CD4-positive, CD25-positive, alpha-beta regulatory T cell (primary cell): Measurements from ENCODE around the gene NKX2-3. TPM values are rescaled to one million over a fixed set of nuclear protein-coding genes. Genes with fewer than 3 reads are reported as not detected.

Experiments
- ATAC-seq, 2 donors: fragments of 150-1000 bp; cut with Tn5 transposase; one replicate each; pipeline ENCODE4 v1.10.0; 2021; ENCODE audit warnings: low read depth in 2 of 2, moderate number of reproducible peaks in 2 of 2, moderate library complexity in 1 of 2
- DNase-seq, 3 donors: peaks; one replicate each; pipeline versions ENCODE4 v3.0.0 to v3.0.0-alpha.2; 2012 to 2022; ENCODE audit warnings: mixed read lengths in 1 of 3
- H3K27ac ChIP-seq: one replicate; pipeline ENCODE4 v1.7.0; 2013; ENCODE audit warnings: mild to moderate bottlenecking, low read length; ENCODE audit not compliant: insufficient read depth, poor library complexity, severe bottlenecking
- H3K27me3 ChIP-seq: one replicate; pipeline ENCODE4 v1.7.0; 2013; ENCODE audit warnings: low read length; ENCODE audit not compliant: control insufficient read depth, insufficient read depth
- H3K36me3 ChIP-seq: one replicate; pipeline ENCODE4 v1.7.0; 2013; ENCODE audit warnings: mild to moderate bottlenecking, low read length, moderate library complexity; ENCODE audit not compliant: control insufficient read depth, insufficient read depth
- H3K4me1 ChIP-seq: 2 replicates; pipeline ENCODE4 v1.7.0; 2013; ENCODE audit warnings: mild to moderate bottlenecking, low read length; ENCODE audit not compliant: insufficient read depth, control insufficient read depth, poor library complexity, severe bottlenecking
- H3K4me3 ChIP-seq: one replicate; pipeline ENCODE4 v1.7.0; 2013; ENCODE audit warnings: low read depth, mild to moderate bottlenecking, low read length, moderate library complexity
- H3K9me3 ChIP-seq, 2 experiments: 1 replicate in 1 of 2; 2 replicates in 1 of 2; pipeline ENCODE4 v1.7.0; 2013; ENCODE audit warnings: low read length in 2 of 2, mild to moderate bottlenecking in 1 of 2, moderate library complexity in 1 of 2; ENCODE audit not compliant: control insufficient read depth in 2 of 2
- H3K27ac Mint-ChIP-seq, 3 donors: one replicate each; pipeline ENCODE4 v1.8.0; 2020 to 2022; ENCODE audit warnings: mild to moderate bottlenecking in 3 of 3, mixed read lengths in 3 of 3, moderate library complexity in 2 of 3
- H3K27me3 Mint-ChIP-seq: one replicate; pipeline ENCODE4 v1.8.0; 2022; ENCODE audit warnings: mild to moderate bottlenecking, mixed read lengths
- H3K36me3 Mint-ChIP-seq: one replicate; pipeline ENCODE4 v1.8.0; 2020; ENCODE audit warnings: mixed read lengths
- H3K4me1 Mint-ChIP-seq, 4 donors: one replicate each; pipeline ENCODE4 v1.8.0; 2020 to 2022; ENCODE audit warnings: mixed read lengths in 4 of 4, mild to moderate bottlenecking in 1 of 4
- H3K4me3 Mint-ChIP-seq, 4 donors: one replicate each; pipeline ENCODE4 v1.8.0; 2020 to 2022; ENCODE audit warnings: mild to moderate bottlenecking in 4 of 4, mixed read lengths in 4 of 4, moderate library complexity in 3 of 4
- H3K9me3 Mint-ChIP-seq, 7 donors: one replicate each; pipeline ENCODE4 v1.8.0; 2020 to 2022; ENCODE audit warnings: mixed read lengths in 7 of 7, mild to moderate bottlenecking in 3 of 7, moderate library complexity in 2 of 7
- polyA plus RNA-seq, 4 donors: library from polyadenylated mRNA; unstranded; fragments of 300-500 nt; fragmentation: Illumina TruSeq; gene quantifications; one replicate each; pipeline ENCODE4 v1.2.3, GENCODE V29; 2021
- total RNA-seq: library from RNA; stranded (reverse); gene quantifications from one replicate; pipeline ENCODE4 v1.2.3, GENCODE V29; 2022

The NKX2-3 gene
- total and polyA plus RNA-seq, 5 donors from 2014 or later: not detected

DNA sequence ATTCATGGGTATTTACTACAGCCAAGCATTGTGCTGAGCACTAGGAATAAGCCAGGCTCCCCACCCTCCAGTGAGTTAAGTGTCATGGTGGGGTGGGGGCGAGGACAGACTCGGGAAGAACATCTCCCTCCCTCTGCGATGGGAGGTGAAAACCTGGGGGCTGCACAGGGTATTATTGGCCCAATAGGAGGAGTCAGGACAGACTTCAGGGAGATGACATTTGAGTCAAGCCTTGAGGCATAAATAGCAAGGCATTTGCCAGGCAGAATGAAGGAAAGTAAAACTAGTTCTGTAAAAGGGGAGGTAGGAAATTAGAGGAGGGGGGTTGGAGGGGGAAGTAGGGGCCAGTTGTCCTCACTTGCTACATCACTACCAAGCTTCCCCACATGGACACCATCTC lies 18.9 kb downstream of the NKX2-3 start:
- Histone ChIP-seq H3K27ac (no peak overlapping the region), H3K4me3 (no peak overlapping the region), H3K27me3 (peaks cover 11% of the 10 kb centered on the region), H3K36me3 (no peaks in the 10 kb centered on the region), H3K9me3 (no peaks in the 10 kb centered on the region), H3K4me1 (peaks cover 8% of the 10 kb centered on the region)
- H3K27me3 Mint-ChIP-seq: peaks cover 45% of the 10 kb centered on the region
- H3K36me3 Mint-ChIP-seq: no peaks in the 10 kb centered on the region
- H3K27ac Mint-ChIP-seq: no peak overlapping the region
- no peaks in the 10 kb centered on the region for H3K9me3 Mint-ChIP-seq
- ATAC-seq (no peak), DNase-seq (no peak)
- H3K4me3 Mint-ChIP-seq: no peak overlapping the region
- H3K4me1 Mint-ChIP-seq: peaks cover 0 to 9% (median 5%) of the 10 kb centered on the region in 4 donors

GRCh38 chr10:99555371-99555770 lies 22.6 kb downstream of the NKX2-3 start:
- ATAC-seq: no peak

GRCh38 chr10:99555825-99556523 lies 23.2 kb downstream of the NKX2-3 start:
- Histone ChIP-seq H3K27ac (no peak overlapping the region), H3K27me3 (peaks cover 8% of the 10 kb centered on the region), H3K4me3 (no peak overlapping the region), H3K36me3 (no peaks in the 10 kb centered on the region), H3K9me3 (no peaks in the 10 kb centered on the region), H3K4me1 (peaks cover 8% of the 10 kb centered on the region)
- ATAC-seq: peak in 1 of 2 donors; percentile 54
- H3K9me3 Mint-ChIP-seq: no peaks in the 10 kb centered on the region
- no peaks in the 10 kb centered on the region for H3K36me3 Mint-ChIP-seq
- peaks cover 38% of the 10 kb centered on the region for H3K27me3 Mint-ChIP-seq
- peaks cover 0 to 12% (median 5%) of the 10 kb centered on the region in 4 donors for H3K4me1 Mint-ChIP-seq
- DNase-seq: peak in 1 of 3 donors; percentile 51
- H3K4me3 Mint-ChIP-seq: no peak overlapping the region
- no peak overlapping the region for H3K27ac Mint-ChIP-seq

More at GRCh38 chr10:99555371-99555770, 22.6 kb downstream of the NKX2-3 start:
- Mint-ChIP-seq H3K36me3 (no peaks in the 10 kb centered on the region), H3K4me3 (no peak overlapping the region), H3K27ac (no peak overlapping the region), H3K27me3 (peaks cover 37% of the 10 kb centered on the region), H3K4me1 (peaks cover 0 to 9% (median 5%) of the 10 kb centered on the region in 4 donors), H3K9me3 (no peaks in the 10 kb centered on the region)
- no peak for DNase-seq
- Histone ChIP-seq H3K27me3 (peaks cover 8% of the 10 kb centered on the region), H3K4me3 (no peak overlapping the region), H3K4me1 (peaks cover 8% of the 10 kb centered on the region), H3K36me3 (no peaks in the 10 kb centered on the region), H3K27ac (no peak overlapping the region), H3K9me3 (no peaks in the 10 kb centered on the region)

- ATAC-seq (no peak), DNase-seq (no peak)
- H3K4me1 Mint-ChIP-seq: peaks cover 0 to 13% (median 5%) of the 10 kb centered on the region in 4 donors
- no peak overlapping the region for H3K27ac Mint-ChIP-seq
- H3K27ac ChIP-seq: no peak overlapping the region
- peaks cover 38% of the 10 kb centered on the region for H3K27me3 Mint-ChIP-seq
- H3K4me1 ChIP-seq: peaks cover 8% of the 10 kb centered on the region
- no peaks in the 10 kb centered on the region for H3K9me3 ChIP-seq
- no peak overlapping the region for H3K4me3 ChIP-seq
- no peaks in the 10 kb centered on the region for H3K36me3 Mint-ChIP-seq
- no peaks in the 10 kb centered on the region for H3K9me3 Mint-ChIP-seq
- no peaks in the 10 kb centered on the region for H3K36me3 ChIP-seq
- no peak overlapping the region for H3K4me3 Mint-ChIP-seq
- H3K27me3 ChIP-seq: peaks cover 4% of the 10 kb centered on the region
Measured at GRCh38 chr10:99557044-99557443, 24.3 kb downstream of the NKX2-3 start.

GRCh38 chr10:99558708-99559107 lies 26.0 kb downstream of the NKX2-3 start:
- H3K27ac Mint-ChIP-seq: no peak overlapping the region
- Histone ChIP-seq H3K27me3 (peaks cover 6% of the 10 kb centered on the region), H3K4me1 (peaks cover 8% of the 10 kb centered on the region), H3K4me3 (no peak overlapping the region), H3K9me3 (no peaks in the 10 kb centered on the region), H3K27ac (no peak overlapping the region), H3K36me3 (no peaks in the 10 kb centered on the region)
- H3K4me3 Mint-ChIP-seq: no peak overlapping the region
- H3K27me3 Mint-ChIP-seq: peaks cover 49% of the 10 kb centered on the region
- H3K4me1 Mint-ChIP-seq: peaks cover 0 to 13% (median 5%) of the 10 kb centered on the region in 4 donors
- no peak for DNase-seq
- H3K9me3 Mint-ChIP-seq: peaks cover 0 to 2% (median 0%) of the 10 kb centered on the region in 7 donors
- H3K36me3 Mint-ChIP-seq: no peaks in the 10 kb centered on the region
- ATAC-seq: no peak

- no peaks in the 10 kb centered on the region for H3K36me3 Mint-ChIP-seq
- H3K27me3 ChIP-seq: peaks cover 6% of the 10 kb centered on the region
- H3K27ac Mint-ChIP-seq: no peak overlapping the region
- peaks cover 0 to 2% (median 0%) of the 10 kb centered on the region in 7 donors for H3K9me3 Mint-ChIP-seq
- H3K4me3 Mint-ChIP-seq: no peak overlapping the region
- H3K4me3 ChIP-seq: no peak overlapping the region
- H3K9me3 ChIP-seq: no peaks in the 10 kb centered on the region
- peaks cover 8% of the 10 kb centered on the region for H3K4me1 ChIP-seq
- no peak overlapping the region for H3K27ac ChIP-seq
- peaks cover 37% of the 10 kb centered on the region for H3K27me3 Mint-ChIP-seq
- peaks cover 0 to 13% (median 5%) of the 10 kb centered on the region in 4 donors for H3K4me1 Mint-ChIP-seq
- no peaks in the 10 kb centered on the region for H3K36me3 ChIP-seq
- DNase-seq (peak; percentile 13 to 30 (median 18)), ATAC-seq (no peak)
Measured at GRCh38 chr10:99560277-99561126, 27.8 kb downstream of the NKX2-3 start.

GRCh38 chr10:99562631-99563030 lies 29.9 kb downstream of the NKX2-3 start:
- H3K9me3 ChIP-seq: no peaks in the 10 kb centered on the region
- Mint-ChIP-seq H3K4me1 (peaks cover 0 to 4% (median 0%) of the 10 kb centered on the region in 4 donors), H3K27me3 (peaks cover 36% of the 10 kb centered on the region), H3K4me3 (no peak overlapping the region), H3K36me3 (no peaks in the 10 kb centered on the region), H3K9me3 (peaks cover 0 to 4% (median 0%) of the 10 kb centered on the region in 7 donors), H3K27ac (no peak overlapping the region)
- H3K4me1 ChIP-seq: no peaks in the 10 kb centered on the region
- no peak overlapping the region for H3K4me3 ChIP-seq
- no peak for ATAC-seq
- H3K27me3 ChIP-seq: peaks cover 14% of the 10 kb centered on the region
- H3K36me3 ChIP-seq: no peaks in the 10 kb centered on the region
- no peak overlapping the region for H3K27ac ChIP-seq
- DNase-seq: no peak
